Naive thymus-derived CD4-positive, alpha-beta T cell (primary cell): ENCODE measurements around the gene KLHL22. TPM values are rescaled to one million over a fixed set of nuclear protein-coding genes. Genes with fewer than 3 reads are reported as not detected.

ENCODE experiments used
- ATAC-seq: fragments of 150-1000 bp; cut with Tn5 transposase; 2 replicates; pipeline ENCODE4 v1.10.0; 2021; ENCODE audit warnings: mild to moderate bottlenecking, moderate library complexity
- CTCF ChIA-PET: fragments of 350-600 bp; sonication (Branson Sonifier 250); formaldehyde crosslinking; loops from one replicate; lab custom pipeline; 2021; ENCODE audit warnings: antibody characterized with exemption; lab: Charles Lee
- POLR2A ChIA-PET: fragments of 350-600 bp; sonication (Branson Sonifier 250); formaldehyde crosslinking; loops from one replicate; lab custom pipeline; 2021; ENCODE audit warnings: antibody characterized with exemption, inconsistent platforms; lab: Charles Lee
- DNase-seq, 9 donors: peaks; one replicate each; pipeline versions ENCODE4 v3.0.0 to v3.0.0-alpha.2; 2020 to 2022; ENCODE audit warnings: mixed read lengths in 1 of 9
- H3K27ac ChIP-seq: one replicate; pipeline ENCODE4 v1.7.0; 2013; ENCODE audit warnings: mild to moderate bottlenecking, low read depth, low read length, moderate library complexity
- H3K27me3 ChIP-seq, 2 donors: one replicate each; pipeline ENCODE4 v1.7.0; 2013; ENCODE audit warnings: low read length in 2 of 2, mild to moderate bottlenecking in 2 of 2, moderate library complexity in 2 of 2; ENCODE audit not compliant: control insufficient read depth in 2 of 2, insufficient read depth in 2 of 2
- H3K36me3 ChIP-seq, 3 experiments: 1 replicate in 2 of 3; 2 replicates in 1 of 3; pipeline ENCODE4 v1.7.0; 2013; ENCODE audit warnings: low read length in 3 of 3, mild to moderate bottlenecking in 3 of 3, moderate library complexity in 1 of 3; ENCODE audit not compliant: insufficient read depth in 3 of 3, control insufficient read depth in 2 of 3
- H3K4me1 ChIP-seq, 2 donors: one replicate each; pipeline ENCODE4 v1.7.0; 2013; ENCODE audit warnings: low read length in 2 of 2, mild to moderate bottlenecking in 2 of 2, moderate library complexity in 1 of 2; ENCODE audit not compliant: control insufficient read depth in 2 of 2, insufficient read depth in 2 of 2
- H3K4me3 ChIP-seq: 2 replicates; pipeline ENCODE4 v1.7.0; 2013; ENCODE audit warnings: mild to moderate bottlenecking, low read length
- H3K9me3 ChIP-seq, 3 experiments: 1 replicate in 2 of 3; 2 replicates in 1 of 3; pipeline ENCODE4 v1.7.0; 2013; ENCODE audit warnings: low read length in 3 of 3; ENCODE audit not compliant: control insufficient read depth in 2 of 3
- H3K27ac Mint-ChIP-seq, 9 donors: one replicate each; pipeline ENCODE4 v1.8.0; 2020 to 2022; ENCODE audit warnings: mixed read lengths in 9 of 9, mild to moderate bottlenecking in 8 of 9, moderate library complexity in 5 of 9, inconsistent platforms in 2 of 9
- H3K27me3 Mint-ChIP-seq, 5 donors: one replicate each; pipeline ENCODE4 v1.8.0; 2021 to 2022; ENCODE audit warnings: mixed read lengths in 5 of 5, mild to moderate bottlenecking in 1 of 5
- H3K36me3 Mint-ChIP-seq, 5 donors: one replicate each; pipeline ENCODE4 v1.8.0; 2020 to 2022; ENCODE audit warnings: mixed read lengths in 5 of 5, mild to moderate bottlenecking in 3 of 5, inconsistent platforms in 1 of 5
- H3K4me1 Mint-ChIP-seq, 7 donors: one replicate each; pipeline ENCODE4 v1.8.0; 2020 to 2022; ENCODE audit warnings: mixed read lengths in 7 of 7, mild to moderate bottlenecking in 3 of 7, inconsistent platforms in 1 of 7
- H3K4me3 Mint-ChIP-seq, 10 donors: one replicate each; pipeline ENCODE4 v1.8.0; 2020 to 2022; ENCODE audit warnings: mild to moderate bottlenecking in 10 of 10, mixed read lengths in 10 of 10, moderate library complexity in 6 of 10, inconsistent platforms in 2 of 10
- H3K9me3 Mint-ChIP-seq, 11 donors: one replicate each; pipeline ENCODE4 v1.8.0; 2020 to 2022; ENCODE audit warnings: mixed read lengths in 11 of 11, mild to moderate bottlenecking in 4 of 11, inconsistent platforms in 1 of 11, moderate library complexity in 1 of 11
- intact Hi-C, 2 donors: fragments of 100-400 bp; cut with micrococcal nuclease; formaldehyde crosslinking; loops; one replicate each; pipeline ENCODE4 v1.15.1; 2023
- polyA plus RNA-seq, 2 donors: library from polyadenylated mRNA; unstranded; fragments of 300-500 nt; fragmentation: Illumina TruSeq; gene quantifications; one replicate each; pipeline ENCODE4 v1.2.3, GENCODE V29; 2021
- total RNA-seq, 6 experiments: library from RNA in 5 of 6; stranded (reverse) in 5 of 6; gene quantifications; 1 replicate in 5 of 6; 2 replicates in 1 of 6; pipeline ENCODE4 v1.2.3 and lab custom pipeline; 2021 to 2026

Gene KLHL22
- total and polyA plus RNA-seq, 7 experiments from 2014 or later, result 20.6 to 71.3 (median 40.0) TPM

- POLR2A ChIA-PET, result interaction anchor here (0.9 to 3.2 kb wide), 4 partner anchors 16 to 43 kb away, joined by 3 to 14 read pairs (median 4); no protein-coding TSS in a partner anchor
- no peaks in the 10 kb centered on the region for H3K9me3 ChIP-seq
- DNase-seq (no peak), ATAC-seq (no peak)
- H3K9me3 Mint-ChIP-seq, result peaks cover 0 to 1% (median 0%) of the 10 kb centered on the region in 11 donors
- intact Hi-C loops, result no loop called here
- peak overlapping the region; percentile 15 to 90 (median 71) for H3K27ac Mint-ChIP-seq
- H3K27ac ChIP-seq, result no peak overlapping the region
- H3K4me1 ChIP-seq, result peaks cover 25 to 46% of the 10 kb centered on the region in 2 donors
- CTCF ChIA-PET, result interaction anchor here (0.6 to 1.4 kb wide), 3 partner anchors 8 to 32 kb away, joined by 3 read pairs; no protein-coding TSS in a partner anchor
- peaks cover 52 to 74% (median 70%) of the 10 kb centered on the region in 7 donors for H3K4me1 Mint-ChIP-seq
- no peak overlapping the region for H3K4me3 ChIP-seq
- no peaks in the 10 kb centered on the region for H3K27me3 Mint-ChIP-seq
- no peaks in the 10 kb centered on the region for H3K27me3 ChIP-seq
- H3K36me3 ChIP-seq, result peaks cover 0 to 46% (median 3%) of the 10 kb centered on the region in 3 experiments
- H3K4me3 Mint-ChIP-seq, result peak overlapping the region in 4 of 10 donors; percentile 1 to 42 (median 12)
- peaks cover 9 to 20% (median 17%) of the 10 kb centered on the region in 5 donors for H3K36me3 Mint-ChIP-seq
These were observed 31.2 kb upstream of the KLHL22 start for GRCh38 chr22:20526628-20527355.

DNA sequence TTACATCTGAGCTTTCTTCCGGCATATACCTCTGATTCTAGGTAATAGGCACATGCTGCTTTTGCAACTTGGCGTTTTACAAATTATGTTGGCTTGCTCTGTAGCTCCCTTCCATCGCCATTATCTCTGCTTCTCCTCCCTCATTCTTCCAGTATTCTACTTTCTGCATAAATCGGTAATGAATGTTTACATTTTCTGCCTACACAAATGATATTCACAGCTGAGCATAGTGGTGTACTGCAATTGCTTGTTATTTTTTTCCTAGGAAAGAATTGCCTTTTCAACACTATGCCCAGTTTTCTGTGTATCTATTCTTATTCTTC, 30.7 kb upstream of the KLHL22 start:
- ATAC-seq (no peak), DNase-seq (no peak)
- Histone ChIP-seq H3K27ac (no peak overlapping the region), H3K4me3 (no peak overlapping the region), H3K9me3 (no peaks in the 10 kb centered on the region), H3K4me1 (peaks cover 21 to 41% of the 10 kb centered on the region in 2 donors), H3K36me3 (peaks cover 0 to 43% (median 0%) of the 10 kb centered on the region in 3 experiments), H3K27me3 (no peaks in the 10 kb centered on the region)
- H3K4me3 Mint-ChIP-seq, result peak overlapping the region in 3 of 10 donors; percentile 1 to 9 (median 6)
- ChIA-PET CTCF (interaction anchor here (1.3 to 1.4 kb wide), 2 partner anchors 8 to 33 kb away, joined by 3 read pairs; no protein-coding TSS in a partner anchor), POLR2A (interaction anchor here (0.9 to 3.2 kb wide), 4 partner anchors 16 to 43 kb away, joined by 3 to 14 read pairs (median 6); no protein-coding TSS in a partner anchor)
- peaks cover 0 to 1% (median 0%) of the 10 kb centered on the region in 11 donors for H3K9me3 Mint-ChIP-seq
- H3K27me3 Mint-ChIP-seq, result no peaks in the 10 kb centered on the region
- intact Hi-C loops, result no loop called here
- H3K27ac Mint-ChIP-seq, result peak overlapping the region in 8 of 9 donors; percentile 12 to 78 (median 60)
- peaks cover 9 to 20% (median 17%) of the 10 kb centered on the region in 5 donors for H3K36me3 Mint-ChIP-seq
- H3K4me1 Mint-ChIP-seq, result peaks cover 46 to 70% (median 66%) of the 10 kb centered on the region in 7 donors

DNA sequence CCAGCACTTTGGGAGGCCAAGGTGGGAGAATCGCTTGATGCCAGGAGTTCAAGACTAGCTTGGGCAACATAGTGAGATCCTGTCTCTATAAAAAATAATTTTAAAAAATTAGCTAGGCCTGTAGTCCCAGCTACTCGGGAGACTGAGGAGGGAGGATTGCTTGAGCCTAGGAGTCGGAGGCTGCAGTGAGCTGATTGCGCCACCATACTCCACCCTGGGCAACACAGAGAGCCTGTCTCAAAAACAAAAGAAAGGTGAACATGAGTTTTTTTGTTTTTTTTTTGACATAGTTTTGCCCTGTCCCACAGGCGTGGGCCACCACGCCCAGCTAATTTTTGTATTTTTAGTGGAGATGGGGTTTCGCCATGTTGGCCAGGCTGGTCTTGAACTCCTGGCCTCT, 29.5 kb upstream of the KLHL22 start:
- no peak overlapping the region for H3K27ac ChIP-seq
- Mint-ChIP-seq H3K9me3 (peaks cover 0 to 1% (median 0%) of the 10 kb centered on the region in 11 donors), H3K4me3 (peak overlapping the region in 1 of 10 donors; percentile 64), H3K27ac (peak overlapping the region in 4 of 9 donors; percentile 5 to 80 (median 71)), H3K4me1 (peaks cover 42 to 67% (median 62%) of the 10 kb centered on the region in 7 donors), H3K27me3 (no peaks in the 10 kb centered on the region), H3K36me3 (peaks cover 10 to 26% (median 22%) of the 10 kb centered on the region in 5 donors)
- CTCF ChIA-PET, result no interaction called here
- H3K9me3 ChIP-seq, result no peaks in the 10 kb centered on the region
- POLR2A ChIA-PET, result interaction anchor here (0.6 to 3.2 kb wide), 3 partner anchors 25 to 424 kb away, joined by 3 to 14 read pairs (median 9); no protein-coding TSS in a partner anchor
- no peaks in the 10 kb centered on the region for H3K27me3 ChIP-seq
- H3K36me3 ChIP-seq, result peaks cover 0 to 43% (median 0%) of the 10 kb centered on the region in 3 experiments
- H3K4me1 ChIP-seq, result peaks cover 16 to 29% of the 10 kb centered on the region in 2 donors
- intact Hi-C loops, result no loop called here
- no peak for ATAC-seq
- DNase-seq, result no peak
- no peak overlapping the region for H3K4me3 ChIP-seq

- H3K27ac ChIP-seq, result peak overlapping the region; percentile 54
- H3K4me1 Mint-ChIP-seq, result peaks cover 46 to 74% (median 69%) of the 10 kb centered on the region in 7 donors
- ChIA-PET CTCF (interaction anchor here (0.6 to 1.2 kb wide), 2 partner anchors 11 to 16 kb away, joined by 3 read pairs; no protein-coding TSS in a partner anchor), POLR2A (interaction anchor here (0.6 to 2.7 kb wide), 7 partner anchors 11 to 44 kb away, joined by 3 to 11 read pairs (median 4); no protein-coding TSS in a partner anchor)
- H3K4me1 ChIP-seq, result peaks cover 16 to 26% of the 10 kb centered on the region in 2 donors
- DNase-seq (peak in 3 of 9 donors; percentile 16 to 22 (median 20)), ATAC-seq (peak; percentile 52)
- H3K36me3 ChIP-seq, result peaks cover 0 to 54% (median 0%) of the 10 kb centered on the region in 3 experiments
- H3K27ac Mint-ChIP-seq, result peak overlapping the region; percentile 75 to 91 (median 86)
- peaks cover 10 to 33% (median 23%) of the 10 kb centered on the region in 5 donors for H3K36me3 Mint-ChIP-seq
- H3K27me3 ChIP-seq, result no peaks in the 10 kb centered on the region
- no peaks in the 10 kb centered on the region for H3K27me3 Mint-ChIP-seq
- H3K4me3 Mint-ChIP-seq, result peak overlapping the region in 9 of 10 donors; percentile 50 to 82 (median 67)
- H3K9me3 Mint-ChIP-seq, result peaks cover 0 to 1% (median 0%) of the 10 kb centered on the region in 11 donors
- H3K4me3 ChIP-seq, result no peak overlapping the region
- intact Hi-C loops, result loop anchor here in 1 of 2 donors (1.0 kb wide), 1 partner anchor 20 kb away; no protein-coding TSS in a partner anchor
- no peaks in the 10 kb centered on the region for H3K9me3 ChIP-seq
These were observed 28.4 kb upstream of the KLHL22 start for GRCh38 chr22:20524004-20524481.

DNA sequence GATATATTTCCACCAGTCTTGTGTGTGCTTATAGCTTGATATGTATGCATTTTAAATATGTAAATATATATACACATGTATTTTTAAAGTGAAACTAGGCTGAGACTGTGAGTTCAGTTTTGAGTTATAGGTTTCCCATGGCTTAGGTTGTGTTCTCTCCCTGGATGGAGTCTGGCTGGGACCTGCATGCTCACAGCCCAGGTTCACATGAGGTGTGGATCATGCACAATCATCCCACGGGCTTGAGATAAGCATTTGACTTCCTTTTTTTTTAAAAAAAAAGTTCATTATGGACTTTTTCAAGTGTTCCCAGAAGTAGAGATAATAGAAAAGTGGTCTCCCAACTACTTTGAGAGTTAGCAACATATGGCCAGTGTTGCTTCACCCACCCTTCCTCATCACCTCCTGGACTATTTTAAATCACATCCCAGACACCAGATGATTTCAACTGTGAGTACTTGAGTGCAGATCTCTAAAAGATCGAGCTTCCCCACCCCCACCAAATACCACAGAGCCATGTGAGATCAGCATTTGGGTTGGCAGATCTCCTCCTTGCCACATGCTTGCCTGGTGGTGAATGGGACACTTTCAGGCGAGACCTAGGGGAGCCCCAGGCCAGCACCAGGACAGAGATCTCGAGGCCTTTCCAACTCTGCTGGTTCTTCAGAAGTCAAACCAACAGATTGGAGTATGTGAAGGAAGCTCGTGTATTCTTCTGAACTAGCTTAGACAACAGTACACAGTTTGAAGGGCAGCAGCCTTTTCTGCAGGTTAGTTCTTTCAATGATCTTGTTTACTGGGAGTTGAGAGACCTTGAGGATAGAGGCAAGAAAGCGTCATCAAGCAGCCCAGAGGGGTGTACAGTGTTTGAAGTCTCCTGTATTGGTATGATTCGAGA, 27.7 kb upstream of the KLHL22 start:
- Histone ChIP-seq H3K36me3 (peaks cover 0 to 51% (median 0%) of the 10 kb centered on the region in 3 experiments), H3K9me3 (no peaks in the 10 kb centered on the region), H3K27ac (peak overlapping the region; percentile 54), H3K27me3 (no peaks in the 10 kb centered on the region), H3K4me1 (peaks cover 16 to 29% of the 10 kb centered on the region in 2 donors), H3K4me3 (no peak overlapping the region)
- intact Hi-C loops, result loop anchor here in 1 of 2 donors (2.0 kb wide), 1 partner anchor 15 kb away; no protein-coding TSS in a partner anchor
- ChIA-PET POLR2A (interaction anchor here (0.8 to 2.7 kb wide), 3 partner anchors 26 to 45 kb away, joined by 4 to 11 read pairs (median 8); no protein-coding TSS in a partner anchor), CTCF (interaction anchor here (0.6 to 1.2 kb wide), 4 partner anchors 10 to 70 kb away, joined by 3 to 4 read pairs (median 3); no protein-coding TSS in a partner anchor)
- Mint-ChIP-seq H3K36me3 (peaks cover 10 to 38% (median 25%) of the 10 kb centered on the region in 5 donors), H3K27me3 (no peaks in the 10 kb centered on the region), H3K9me3 (peaks cover 0 to 1% (median 0%) of the 10 kb centered on the region in 11 donors), H3K27ac (peak overlapping the region; percentile 74 to 91 (median 86)), H3K4me3 (peak overlapping the region; percentile 50 to 82 (median 66)), H3K4me1 (peaks cover 48 to 79% (median 76%) of the 10 kb centered on the region in 7 donors)
- DNase-seq, result peak in 2 of 9 donors; percentile 2 to 11
- ATAC-seq, result peak; percentile 59
